Spleen (tissue), 11 donors: Measurements from ENCODE around the gene MCC. TPM values are rescaled to one million over a fixed set of nuclear protein-coding genes. Genes with fewer than 3 reads are reported as not detected.

Experiments used
- DNase-seq: peaks from one replicate; pipeline ENCODE4 v3.0.0-alpha.2; 2020
- H3K27ac ChIP-seq, 8 donors: fragments of 200-600 bp; sonication (generic) in 7 of 8; 1 replicate in 4 of 8; 2 replicates in 4 of 8; pipeline versions ENCODE4 v1.5.0 to v1.8.0; 2016 to 2021; ENCODE audit warnings: inconsistent platforms in 4 of 8, mild to moderate bottlenecking in 4 of 8, moderate library complexity in 1 of 8
- H3K27me3 ChIP-seq, 7 donors: fragments of 200-600 bp; sonication (generic) in 6 of 7; replicated peaks in 1 of 7; 1 replicate in 4 of 7; 2 replicates in 3 of 7; pipeline versions ENCODE4 v1.5.0 to v1.8.0; 2016 to 2021; ENCODE audit warnings: inconsistent platforms in 3 of 7, mild to moderate bottlenecking in 1 of 7
- H3K36me3 ChIP-seq, 6 donors: fragments of 200-600 bp; sonication (generic) in 5 of 6; 1 replicate in 4 of 6; 2 replicates in 2 of 6; pipeline versions ENCODE4 v1.5.0 to v1.8.0; 2016 to 2021; ENCODE audit warnings: inconsistent platforms in 2 of 6
- H3K4me1 ChIP-seq, 6 donors: fragments of 200-600 bp; sonication (generic) in 5 of 6; 1 replicate in 3 of 6; 2 replicates in 3 of 6; pipeline versions ENCODE4 v1.5.0 to v1.8.0; 2016 to 2021; ENCODE audit warnings: inconsistent platforms in 3 of 6
- H3K4me3 ChIP-seq, 8 donors: fragments of 200-600 bp; sonication (generic) in 7 of 8; 1 replicate in 4 of 8; 2 replicates in 4 of 8; pipeline versions ENCODE4 v1.5.0 to v1.8.0; 2016 to 2021; ENCODE audit warnings: inconsistent platforms in 4 of 8, mild to moderate bottlenecking in 4 of 8, moderate library complexity in 2 of 8
- H3K9me3 ChIP-seq, 8 donors: fragments of 200-600 bp; sonication (generic) in 7 of 8; 1 replicate in 4 of 8; 2 replicates in 4 of 8; pipeline versions ENCODE4 v1.5.0 to v1.8.0; 2016 to 2021; ENCODE audit warnings: inconsistent platforms in 4 of 8
- CTCF ChIP-seq, 11 experiments: fragments of 200-600 bp in 7 of 11; fragments of 450-650 bp in 4 of 11; sonication (generic) in 4 of 11; IDR thresholded peaks in 8 of 11; conservative IDR thresholded peaks in 3 of 11; 1 replicate in 7 of 11; 2 replicates in 4 of 11; pipeline versions ENCODE4 v1.4.0 to v1.8.0; 2016 to 2021; ENCODE audit warnings: antibody characterized with exemption in 11 of 11, inconsistent platforms in 4 of 11, mild to moderate bottlenecking in 1 of 11
- POLR2A ChIP-seq, 3 donors: fragments of 450-650 bp; IDR thresholded peaks; one replicate each; pipeline ENCODE4 v1.5.1; 2017; ENCODE audit warnings: antibody characterized with exemption in 3 of 3, mild to moderate bottlenecking in 1 of 3
- POLR2AphosphoS5 ChIP-seq, 3 donors: sonication (generic); formaldehyde crosslinking; IDR thresholded peaks; one replicate each; pipeline ENCODE4 v1.5.1; 2017; ENCODE audit warnings: antibody characterized with exemption in 3 of 3
- WGBS, 5 donors: extraction: QIAGEN DNeasy Blood & Tissue Kit in 3 of 5; methylation state at CpG; one replicate each; pipeline versions ENCODE4 v1.1.5 to v1.1.7; 2013 to 2018; 5-methylcytosine and 5-hydroxymethylcytosine counted together
- intact Hi-C: fragments of 100-400 bp; cut with DNase I; formaldehyde crosslinking; loops from one replicate; pipeline ENCODE4 v1.15.0; 2023; ENCODE audit warnings: low total_unique reads
- polyA plus RNA-seq, 3 donors: library from polyadenylated mRNA; stranded (reverse); fragments of 200-250 nt; gene quantifications; one replicate each; pipeline ENCODE4 v1.2.1, GENCODE V29; 2013
- total RNA-seq, 7 donors: library from RNA; depleted of rRNA in 3 of 7; stranded (reverse); fragments of >200 nt in 3 of 7; fragmentation: NEBNext Ultra II Directional in 4 of 7; extraction: Animal tissue kit (Norgen Biotek cat#: 25700) in 4 of 7; gene quantifications; one replicate each; pipeline versions ENCODE4 v1.1.0 to v1.2.1, GENCODE V29; 2016 to 2021
- donor health status: healthy with polysubstance abuse.
- donor health status: DM: no; HTN: no; CAD: no; lungs with moderate emphysema.
- donor health status: DM: no; HTN: no; CAD: no.
- donor health status: Bipolar disorder and iron deficiency.
- donor health status: healthy.
- donor health status: DM: no; HTN: no; CAD: no.
- donor health status: DM: yes; HTN: yes; CAD: no.

MCC gene
- total and polyA plus RNA-seq, 10 donors, result 1.3 to 32.8 (median 15.8) TPM

GRCh38 chr5:113188436-113188835 lies 299.8 kb downstream of the MCC start:
- no peaks in the 10 kb centered on the region for H3K27me3 ChIP-seq
- H3K36me3 ChIP-seq, result no peaks in the 10 kb centered on the region
- no peaks in the 10 kb centered on the region for H3K4me1 ChIP-seq
- H3K4me3 ChIP-seq, result no peak overlapping the region
- TF ChIP-seq POLR2A (IDR thresholded peaks at IDR 0.05) (no peak), CTCF (IDR thresholded peaks at IDR 0.05 in 8 of 11, conservative IDR thresholded peaks at IDR 0.05 in 3 of 11) (no peak), POLR2AphosphoS5 (IDR thresholded peaks at IDR 0.05) (no peak)
- intact Hi-C loops, result no loop called here
- H3K27ac ChIP-seq, result no peak overlapping the region
- H3K9me3 ChIP-seq, result peaks cover 0 to 7% (median 2%) of the 10 kb centered on the region in 8 donors
- no peak for DNase-seq

GRCh38 chr5:113187906-113188305 lies 300.3 kb downstream of the MCC start:
- H3K27ac ChIP-seq, result no peak overlapping the region
- H3K27me3 ChIP-seq, result no peaks in the 10 kb centered on the region
- no peaks in the 10 kb centered on the region for H3K4me1 ChIP-seq
- H3K36me3 ChIP-seq, result no peaks in the 10 kb centered on the region
- intact Hi-C loops, result no loop called here
- WGBS, 5 donors, result 26 to 38% (median 35%) methylated on average over 3 of the region's 3 CpGs
- DNase-seq, result no peak
- TF ChIP-seq POLR2A (IDR thresholded peaks at IDR 0.05), result no peak
- TF ChIP-seq CTCF (IDR thresholded peaks at IDR 0.05 in 8 of 11, conservative IDR thresholded peaks at IDR 0.05 in 3 of 11), result no peak
- no peak for TF ChIP-seq POLR2AphosphoS5 (IDR thresholded peaks at IDR 0.05)
- H3K9me3 ChIP-seq, result peaks cover 0 to 3% (median under 1%) of the 10 kb centered on the region in 8 donors
- H3K4me3 ChIP-seq, result no peak overlapping the region

- H3K4me1 ChIP-seq, result no peaks in the 10 kb centered on the region
- no peaks in the 10 kb centered on the region for H3K9me3 ChIP-seq
- TF ChIP-seq POLR2AphosphoS5 (IDR thresholded peaks at IDR 0.05) (no peak), POLR2A (IDR thresholded peaks at IDR 0.05) (no peak), CTCF (IDR thresholded peaks at IDR 0.05 in 8 of 11, conservative IDR thresholded peaks at IDR 0.05 in 3 of 11) (no peak)
- DNase-seq, result no peak
- intact Hi-C loops, result no loop called here
- no peaks in the 10 kb centered on the region for H3K36me3 ChIP-seq
- no peak overlapping the region for H3K27ac ChIP-seq
- H3K4me3 ChIP-seq, result no peak overlapping the region
- no peaks in the 10 kb centered on the region for H3K27me3 ChIP-seq
- 85 to 93% (median 90%) methylated on average over 7 of the region's 7 CpGs for WGBS, 5 donors
Measured at GRCh38 chr5:113186061-113186460, 302.2 kb downstream of the MCC start.

GRCh38 chr5:113183694-113184093 lies 304.6 kb downstream of the MCC start:
- intact Hi-C loops, result no loop called here
- 82 to 90% (median 86%) methylated on average over 2 of the region's 2 CpGs for WGBS, 5 donors

More at GRCh38 chr5:113183694-113184093, 304.6 kb downstream of the MCC start:
- peaks cover 0 to 1% (median 0%) of the 10 kb centered on the region in 6 donors for H3K4me1 ChIP-seq
- no peaks in the 10 kb centered on the region for H3K9me3 ChIP-seq
- H3K27ac ChIP-seq, result no peak overlapping the region
- TF ChIP-seq POLR2A (IDR thresholded peaks at IDR 0.05) (no peak), POLR2AphosphoS5 (IDR thresholded peaks at IDR 0.05) (no peak), CTCF (IDR thresholded peaks at IDR 0.05 in 8 of 11, conservative IDR thresholded peaks at IDR 0.05 in 3 of 11) (no peak)
- H3K4me3 ChIP-seq, result no peak overlapping the region
- DNase-seq, result no peak
- H3K27me3 ChIP-seq, result no peaks in the 10 kb centered on the region
- no peaks in the 10 kb centered on the region for H3K36me3 ChIP-seq
